Calu3 (cell line): Measurements from ENCODE around the gene MYBPHL. TPM values are rescaled to one million over a fixed set of nuclear protein-coding genes. Genes with fewer than 3 reads are reported as not detected.

Experiments
- BruUV-seq: library from RNA; stranded (reverse); fragments of 400-500 nt; replicated peaks from 2 replicates; lab custom pipeline; 2021; lab: Mats Ljungman, UMichigan
- CTCF ChIA-PET: fragments of 300-600 bp; sonication (Branson Sonifier 250); formaldehyde crosslinking; loops from one replicate; lab custom pipeline; 2022; ENCODE audit warnings: antibody characterized with exemption; lab: Charles Lee
- DNase-seq: peaks from one replicate; pipeline ENCODE4 v3.0.0; 2022
- H3K27ac Mint-ChIP-seq: one replicate; pipeline ENCODE4 v1.8.0; 2022; ENCODE audit warnings: mixed read lengths; ENCODE audit not compliant: unreplicated experiment
- H3K27me3 Mint-ChIP-seq: one replicate; pipeline ENCODE4 v1.8.0; 2022; ENCODE audit warnings: mixed read lengths; ENCODE audit not compliant: unreplicated experiment
- H3K36me3 Mint-ChIP-seq: one replicate; pipeline ENCODE4 v1.8.0; 2022; ENCODE audit warnings: mild to moderate bottlenecking, moderate library complexity, mixed read lengths; ENCODE audit not compliant: insufficient read depth, unreplicated experiment
- H3K4me1 Mint-ChIP-seq: one replicate; pipeline ENCODE4 v1.8.0; 2022; ENCODE audit warnings: mild to moderate bottlenecking, low read depth, mixed read lengths; ENCODE audit not compliant: unreplicated experiment
- H3K4me3 Mint-ChIP-seq: one replicate; pipeline ENCODE4 v1.8.0; 2022; ENCODE audit warnings: mild to moderate bottlenecking, low read depth, moderate library complexity, mixed read lengths; ENCODE audit not compliant: unreplicated experiment
- H3K9me3 Mint-ChIP-seq: one replicate; pipeline ENCODE4 v1.8.0; 2022; ENCODE audit warnings: low read depth, mixed read lengths; ENCODE audit not compliant: unreplicated experiment
- CTCF ChIP-seq: fragments of 200-600 bp; IDR thresholded peaks from one replicate; pipeline ENCODE4 v1.8.0; 2022; ENCODE audit warnings: antibody characterized with exemption; ENCODE audit not compliant: unreplicated experiment
- intact Hi-C: fragments of 100-400 bp; cut with micrococcal nuclease; formaldehyde crosslinking; loops from one replicate; pipeline ENCODE4 v1.10.0; 2022; ENCODE audit not compliant: unreplicated experiment
- total RNA-seq: library from RNA; stranded (reverse); gene quantifications from 2 replicates; pipeline ENCODE4 v1.2.3, GENCODE V29; 2022

MYBPHL gene
- total RNA-seq, 1 experiment from 2014 or later: not detected

GRCh38 chr1:109327285-109327684 is 20.5 kb upstream of the MYBPHL start:
- H3K36me3 Mint-ChIP-seq: no peaks in the 10 kb centered on the region
- intact Hi-C loops: no loop called here
- CTCF ChIA-PET: no interaction called here
- no peak overlapping the region for H3K4me3 Mint-ChIP-seq
- no peak for TF ChIP-seq CTCF
- DNase-seq: no peak
- H3K9me3 Mint-ChIP-seq: peaks cover 4% of the 10 kb centered on the region
- no TSS peak for BruUV-seq
- no peaks in the 10 kb centered on the region for H3K4me1 Mint-ChIP-seq
- no peaks in the 10 kb centered on the region for H3K27me3 Mint-ChIP-seq
- no peak overlapping the region for H3K27ac Mint-ChIP-seq

GRCh38 chr1:109322974-109323373 is 16.2 kb upstream of the MYBPHL start:
- Mint-ChIP-seq H3K36me3 (peaks cover 5% of the 10 kb centered on the region), H3K4me1 (no peaks in the 10 kb centered on the region), H3K9me3 (no peaks in the 10 kb centered on the region), H3K27me3 (no peaks in the 10 kb centered on the region), H3K27ac (no peak overlapping the region), H3K4me3 (no peak overlapping the region)
- intact Hi-C loops: no loop called here
- no peak for TF ChIP-seq CTCF
- CTCF ChIA-PET: interaction anchor here (0.6 kb wide), 1 partner anchor 56 kb away, joined by 4 read pairs; no protein-coding TSS in a partner anchor
- no TSS peak for BruUV-seq
- no peak for DNase-seq

- CTCF ChIA-PET: no interaction called here
- intact Hi-C loops: no loop called here
- Mint-ChIP-seq H3K9me3 (no peaks in the 10 kb centered on the region), H3K27me3 (no peaks in the 10 kb centered on the region), H3K36me3 (peaks cover 5% of the 10 kb centered on the region), H3K27ac (no peak overlapping the region), H3K4me3 (no peak overlapping the region), H3K4me1 (no peaks in the 10 kb centered on the region)
- no TSS peak for BruUV-seq
- TF ChIP-seq CTCF: no peak
- DNase-seq: no peak
These were observed 12.3 kb upstream of the MYBPHL start for GRCh38 chr1:109319114-109319513.

GRCh38 chr1:109316506-109316905 is 9.7 kb upstream of the MYBPHL start:
- intact Hi-C loops: no loop called here
- Mint-ChIP-seq H3K4me1 (no peaks in the 10 kb centered on the region), H3K27ac (no peak overlapping the region), H3K27me3 (no peaks in the 10 kb centered on the region), H3K4me3 (no peak overlapping the region), H3K36me3 (peaks cover 5% of the 10 kb centered on the region), H3K9me3 (no peaks in the 10 kb centered on the region)
- TF ChIP-seq CTCF: no peak
- BruUV-seq: no TSS peak
- DNase-seq: no peak
- CTCF ChIA-PET: no interaction called here
